ENCODE data around the gene IFITM1. TPM values are rescaled to one million over a fixed set of nuclear protein-coding genes. Genes with fewer than 3 reads are reported as not detected.
A peak's percentile ranks its signal among the peaks of the same experiment; 100 is the strongest.

The IFITM1 gene
- total RNA-seq, 1 experiment from 2014 or later, result 3.2 TPM

- TF ChIP-seq CTCF (IDR thresholded peaks at IDR 0.05; ENCODE audit: insufficient read depth in 1 of 2, low read depth in 1 of 2, low read length in 1 of 2, severe bottlenecking in 1 of 2, unreplicated experiment in 1 of 2), result no peak
- CTCF ChIA-PET, result interaction anchor here (0.6 to 1.6 kb wide), 3 partner anchors 9 to 32 kb away, joined by 3 to 4 read pairs (median 3); no protein-coding TSS in a partner anchor
- DNase-seq, result peak in 1 of 2 experiments; percentile 30
- Mint-ChIP-seq H3K36me3 (ENCODE audit: insufficient read depth, unreplicated experiment) (peaks cover 5% of the 10 kb centered on the region), H3K4me3 (ENCODE audit: unreplicated experiment) (peak overlapping the region; percentile 7), H3K9me3 (ENCODE audit: unreplicated experiment) (no peaks in the 10 kb centered on the region), H3K4me1 (ENCODE audit: low read depth, unreplicated experiment) (peaks cover 4% of the 10 kb centered on the region), H3K27me3 (ENCODE audit: insufficient read depth, unreplicated experiment) (peaks cover 26% of the 10 kb centered on the region), H3K27ac (ENCODE audit: unreplicated experiment) (no peak overlapping the region)
- Histone ChIP-seq H3K27me3 (replicated peaks; ENCODE audit: control insufficient read depth, insufficient read depth, low read length) (peaks cover 5% of the 10 kb centered on the region), H3K36me3 (ENCODE audit: control insufficient read depth, insufficient read depth, low read length) (no peaks in the 10 kb centered on the region), H3K4me3 (ENCODE audit: low read depth, low read length) (no peak overlapping the region), H3K4me1 (peaks cover 17% of the 10 kb centered on the region), H3K9me3 (no peaks in the 10 kb centered on the region)
- POLR2A ChIA-PET, result interaction anchor here (1.3 kb wide), 1 partner anchor 75 kb away, joined by 8 read pairs; the partner anchor contains the start of gene BET1L
- intact Hi-C loops (cut with micrococcal nuclease; ENCODE audit: unreplicated experiment), result no loop called here
- BruUV-seq (replicated peaks), result no TSS peak
Observed at GRCh38 chr11:282171-282570, 31.7 kb upstream of the IFITM1 start.

- peaks cover 7% of the 10 kb centered on the region for H3K4me1 Mint-ChIP-seq (ENCODE audit: low read depth, unreplicated experiment)
- ChIA-PET POLR2A (interaction anchor here (1.3 kb wide), 1 partner anchor 76 kb away, joined by 8 read pairs; the partner anchor contains the start of gene BET1L), CTCF (interaction anchor here (1.2 to 1.3 kb wide), 2 partner anchors 22 to 32 kb away, joined by 3 read pairs; no protein-coding TSS in a partner anchor)
- no peak for TF ChIP-seq CTCF (IDR thresholded peaks at IDR 0.05; ENCODE audit: insufficient read depth in 1 of 2, low read depth in 1 of 2, low read length in 1 of 2, severe bottlenecking in 1 of 2, unreplicated experiment in 1 of 2)
- intact Hi-C loops (cut with micrococcal nuclease; ENCODE audit: unreplicated experiment), result no loop called here
- no peak overlapping the region for H3K4me3 Mint-ChIP-seq (ENCODE audit: unreplicated experiment)
- Histone ChIP-seq H3K4me3 (ENCODE audit: low read depth, low read length) (no peak overlapping the region), H3K27me3 (replicated peaks; ENCODE audit: control insufficient read depth, insufficient read depth, low read length) (peaks cover 5% of the 10 kb centered on the region), H3K36me3 (ENCODE audit: control insufficient read depth, insufficient read depth, low read length) (no peaks in the 10 kb centered on the region), H3K9me3 (no peaks in the 10 kb centered on the region), H3K4me1 (peaks cover 17% of the 10 kb centered on the region)
- no peaks in the 10 kb centered on the region for H3K9me3 Mint-ChIP-seq (ENCODE audit: unreplicated experiment)
- H3K27ac Mint-ChIP-seq (ENCODE audit: unreplicated experiment), result no peak overlapping the region
- peaks cover 8% of the 10 kb centered on the region for H3K36me3 Mint-ChIP-seq (ENCODE audit: insufficient read depth, unreplicated experiment)
- no peak for DNase-seq
- no TSS peak for BruUV-seq (replicated peaks)
- H3K27me3 Mint-ChIP-seq (ENCODE audit: insufficient read depth, unreplicated experiment), result peaks cover 26% of the 10 kb centered on the region
Observed at GRCh38 chr11:282630-283360, 31.0 kb upstream of the IFITM1 start.

GRCh38 chr11:283405-284104, 30.3 kb upstream of the IFITM1 start:
- CTCF ChIA-PET, result interaction anchor here (1.2 kb wide), 1 partner anchor 33 kb away, joined by 3 read pairs; no protein-coding TSS in a partner anchor
- Histone ChIP-seq H3K4me3 (ENCODE audit: low read depth, low read length) (no peak overlapping the region), H3K36me3 (ENCODE audit: control insufficient read depth, insufficient read depth, low read length) (no peaks in the 10 kb centered on the region), H3K9me3 (no peaks in the 10 kb centered on the region), H3K27me3 (replicated peaks; ENCODE audit: control insufficient read depth, insufficient read depth, low read length) (peaks cover 5% of the 10 kb centered on the region), H3K4me1 (peaks cover 17% of the 10 kb centered on the region)
- POLR2A ChIA-PET, result no interaction called here
- intact Hi-C loops (cut with micrococcal nuclease; ENCODE audit: unreplicated experiment), result no loop called here
- peak in 1 of 2 experiments; percentile 17 for DNase-seq
- peaks cover 26% of the 10 kb centered on the region for H3K27me3 Mint-ChIP-seq (ENCODE audit: insufficient read depth, unreplicated experiment)
- TF ChIP-seq CTCF (IDR thresholded peaks at IDR 0.05; ENCODE audit: insufficient read depth in 1 of 2, low read depth in 1 of 2, low read length in 1 of 2, severe bottlenecking in 1 of 2, unreplicated experiment in 1 of 2), result no peak
- no peaks in the 10 kb centered on the region for H3K9me3 Mint-ChIP-seq (ENCODE audit: unreplicated experiment)
- no peak overlapping the region for H3K27ac Mint-ChIP-seq (ENCODE audit: unreplicated experiment)
- peaks cover 7% of the 10 kb centered on the region for H3K4me1 Mint-ChIP-seq (ENCODE audit: low read depth, unreplicated experiment)
- peaks cover 11% of the 10 kb centered on the region for H3K36me3 Mint-ChIP-seq (ENCODE audit: insufficient read depth, unreplicated experiment)
- no peak overlapping the region for H3K4me3 Mint-ChIP-seq (ENCODE audit: unreplicated experiment)
- BruUV-seq (replicated peaks), result no TSS peak

Data from Caco-2 (cell line).